Eye (tissue), 1 donor: Measurements from ENCODE around the gene UBR3.
"Not testable (repeated sequence)": the region's sequence is repeated elsewhere in the genome, so short reads cannot be mapped to it uniquely, and the experiment has no call there.

Experiments
- DNase-seq: peaks from one replicate; pipeline ENCODE4 v3.0.0-alpha.2; 2015

UBR3 gene

GRCh38 chr2:169871994-169872393, 44.7 kb downstream of the UBR3 start:
- DNase-seq = no peak

DNA sequence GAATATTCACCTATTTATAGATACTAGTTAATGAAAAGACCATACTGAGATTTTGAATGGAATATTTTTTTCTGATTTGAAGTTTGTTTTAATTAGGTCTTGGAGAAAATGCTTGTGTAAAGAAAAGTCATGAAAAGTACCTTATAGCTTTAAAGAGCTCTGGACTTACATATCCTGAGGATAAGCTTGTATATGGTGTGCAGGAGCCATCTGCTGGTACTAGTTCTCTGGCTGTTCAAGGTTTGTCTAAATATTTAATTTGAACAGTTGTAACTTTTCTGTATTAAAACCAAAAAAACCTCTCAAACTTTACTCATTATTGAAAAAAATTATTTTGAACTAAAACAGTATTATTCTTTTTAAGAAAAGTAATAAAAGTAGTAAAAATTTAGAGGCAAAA, 50.1 kb downstream of the UBR3 start:
- peak; percentile 6 for DNase-seq

- DNase-seq = no peak
These were observed 59.9 kb downstream of the UBR3 start for GRCh38 chr2:169887120-169887519.

- peak; percentile 9 for DNase-seq
These were observed 64.5 kb downstream of the UBR3 start for GRCh38 chr2:169891593-169892298.

DNA sequence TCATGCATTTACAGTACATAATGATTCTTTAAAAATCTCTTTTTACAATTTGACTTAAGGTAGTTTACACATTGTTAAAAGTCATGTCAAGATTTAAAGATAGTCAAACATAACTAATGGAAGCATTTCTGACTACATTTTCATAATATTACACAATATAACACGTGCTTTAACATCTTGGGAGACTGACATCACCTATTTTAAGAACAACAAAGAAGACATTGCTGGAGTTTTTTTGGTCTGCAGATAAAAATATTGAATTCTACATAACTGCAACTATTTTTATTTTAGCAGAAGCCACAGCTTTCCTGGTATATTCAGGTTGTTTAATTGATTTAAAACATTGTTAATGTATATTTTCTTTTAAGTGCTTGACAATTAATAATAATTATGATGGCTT, 65.7 kb downstream of the UBR3 start:
- DNase-seq = no peak

DNA sequence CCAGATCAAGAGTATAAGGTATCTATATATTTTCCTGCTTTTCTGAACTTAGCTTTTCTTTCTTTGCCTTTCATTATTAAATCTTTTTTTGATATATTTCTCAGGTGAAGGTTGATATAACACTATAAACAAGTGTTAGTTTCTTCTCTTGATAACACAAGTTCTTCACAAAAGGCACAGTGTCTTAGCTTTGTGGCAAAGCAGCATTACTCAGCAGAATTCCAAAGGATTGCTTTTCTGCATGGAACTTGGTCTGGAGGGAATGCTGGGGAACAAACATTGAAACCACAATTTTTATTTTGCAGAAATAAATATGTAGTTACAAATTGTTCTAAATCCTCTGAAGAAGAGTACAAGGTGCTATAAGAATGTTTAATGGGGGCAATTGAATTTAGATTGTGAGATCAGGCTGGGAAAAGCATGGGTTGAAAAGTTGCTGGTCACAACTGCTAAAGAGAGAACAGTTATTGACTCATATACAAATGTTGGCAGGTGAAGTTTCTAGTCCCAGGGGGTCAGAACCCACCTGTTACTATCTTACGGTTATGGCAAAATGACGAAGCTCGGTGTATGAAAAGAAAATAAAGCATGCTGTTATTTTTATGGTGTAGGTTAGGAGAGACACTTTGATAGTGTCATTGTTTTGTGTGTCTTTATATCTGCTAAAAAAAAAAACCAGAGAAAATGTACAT, 68.2 kb downstream of the UBR3 start:
- no peak for DNase-seq

GRCh38 chr2:169897834-169898233, 70.6 kb downstream of the UBR3 start:
- no peak for DNase-seq

DNA sequence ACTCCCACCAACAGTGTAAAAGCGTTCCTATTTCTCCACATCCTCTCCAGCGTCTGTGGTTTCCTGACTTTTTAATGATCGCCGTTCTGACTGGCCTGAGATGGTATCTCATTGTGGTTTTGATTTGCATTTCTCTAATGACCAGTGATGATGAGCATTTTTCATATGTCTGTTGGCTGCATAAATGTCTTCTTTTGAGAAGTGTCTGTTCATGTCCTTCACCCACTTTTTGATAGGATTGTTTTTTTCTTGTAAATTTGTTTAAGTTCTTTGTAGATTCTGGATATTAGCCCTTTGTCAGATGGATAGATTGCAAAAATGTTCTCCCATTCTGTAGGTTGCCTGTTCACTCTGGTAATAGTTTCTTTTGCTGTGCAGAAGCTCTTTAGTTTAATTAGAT, 72.8 kb downstream of the UBR3 start:
- DNase-seq = not testable (repeated sequence)

DNA sequence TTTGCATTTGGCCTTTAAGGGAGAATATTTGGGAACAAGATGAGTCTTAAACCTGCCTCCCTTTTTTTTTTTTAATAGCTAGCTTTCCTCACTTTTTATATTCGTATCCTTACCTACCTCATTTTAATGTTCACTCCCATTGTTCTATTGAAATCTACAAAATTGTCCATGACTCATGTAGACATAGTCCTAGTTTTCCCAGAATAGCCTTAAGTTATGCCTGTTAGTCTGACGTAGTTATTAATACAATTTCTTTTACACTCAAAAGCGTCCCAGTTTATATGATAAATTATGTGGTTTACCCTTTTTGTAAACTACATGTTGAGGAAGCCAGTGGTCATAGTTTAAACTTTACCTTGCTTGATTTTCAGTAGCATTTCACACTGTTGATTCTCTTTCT, 73.4 kb downstream of the UBR3 start:
- DNase-seq = no peak

GRCh38 chr2:169906731-169907130, 79.5 kb downstream of the UBR3 start:
- no peak for DNase-seq

- no peak for DNase-seq
These were observed 82.1 kb downstream of the UBR3 start for GRCh38 chr2:169909376-169909775.

DNA sequence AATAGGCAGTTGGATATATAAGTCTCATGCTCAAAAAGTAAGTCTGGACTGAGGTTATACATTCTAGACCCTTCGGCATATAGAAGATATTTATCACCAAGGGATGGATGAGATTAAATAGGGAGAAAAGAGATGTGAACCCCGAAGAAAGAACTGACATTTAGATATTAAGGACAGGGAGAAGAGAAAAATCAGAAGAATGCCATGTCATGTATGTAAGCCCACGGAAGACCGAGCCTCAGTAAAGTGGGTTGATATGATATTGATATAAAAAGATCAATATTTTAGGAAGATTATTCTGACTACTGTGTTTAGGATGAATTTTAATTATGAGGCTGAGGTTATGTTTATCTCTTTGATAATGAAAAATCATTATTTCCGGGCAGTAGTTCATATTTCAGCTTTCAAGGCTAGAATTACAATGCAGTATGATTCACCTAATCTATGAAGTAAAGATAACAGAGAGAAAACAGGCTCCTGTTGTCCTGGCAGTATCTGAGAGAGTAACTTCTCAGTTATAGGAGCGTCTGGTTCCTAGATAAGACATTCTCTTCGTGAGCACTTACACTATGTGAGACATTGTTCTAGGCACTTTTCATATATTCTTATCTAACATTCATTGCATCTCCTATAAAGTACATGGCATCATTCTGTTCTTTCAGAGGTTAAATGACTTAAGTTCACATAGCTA, 83.0 kb downstream of the UBR3 start:
- DNase-seq = no peak

- DNase-seq = no peak
These were observed 83.9 kb downstream of the UBR3 start for GRCh38 chr2:169911119-169911518.

DNA sequence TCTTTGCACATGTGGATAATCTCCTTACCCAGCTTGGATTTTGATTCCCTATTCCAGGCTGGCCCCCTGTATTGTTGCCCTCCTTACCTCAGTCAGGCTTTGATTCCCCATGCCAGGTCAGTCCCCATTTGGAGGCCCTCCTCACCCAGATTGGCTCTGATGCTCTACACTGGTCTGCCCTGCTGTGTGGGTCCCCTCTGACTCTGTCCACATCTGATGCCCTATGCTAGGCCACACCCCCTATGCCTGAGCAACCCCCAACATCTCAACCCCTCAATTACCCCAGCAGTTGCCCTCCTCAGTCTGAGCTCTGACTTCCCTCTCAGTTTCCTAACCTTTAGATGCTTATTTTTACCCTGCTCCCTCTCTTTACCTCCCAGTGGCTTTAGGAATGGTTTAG, 89.4 kb downstream of the UBR3 start:
- DNase-seq = no peak

DNA sequence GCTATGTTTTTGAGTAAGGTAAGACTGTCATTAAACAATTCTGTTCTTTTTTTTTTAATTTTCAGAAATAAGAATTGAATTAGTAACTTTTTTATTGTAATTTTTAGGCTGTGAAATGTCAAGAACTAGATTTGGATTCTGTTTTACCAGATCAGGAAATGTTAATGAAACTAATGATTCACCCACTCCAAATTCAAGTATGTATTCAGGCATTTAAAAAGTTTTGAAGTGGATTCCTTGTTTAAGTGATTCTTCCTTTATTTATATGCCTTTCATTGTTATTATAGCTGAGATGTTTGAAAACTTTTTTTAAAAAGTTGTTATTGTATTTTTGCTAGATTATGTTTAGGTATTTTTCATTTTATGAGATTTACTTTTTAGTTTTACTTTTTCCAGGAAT, 96.7 kb downstream of the UBR3 start:
- no peak for DNase-seq

DNA sequence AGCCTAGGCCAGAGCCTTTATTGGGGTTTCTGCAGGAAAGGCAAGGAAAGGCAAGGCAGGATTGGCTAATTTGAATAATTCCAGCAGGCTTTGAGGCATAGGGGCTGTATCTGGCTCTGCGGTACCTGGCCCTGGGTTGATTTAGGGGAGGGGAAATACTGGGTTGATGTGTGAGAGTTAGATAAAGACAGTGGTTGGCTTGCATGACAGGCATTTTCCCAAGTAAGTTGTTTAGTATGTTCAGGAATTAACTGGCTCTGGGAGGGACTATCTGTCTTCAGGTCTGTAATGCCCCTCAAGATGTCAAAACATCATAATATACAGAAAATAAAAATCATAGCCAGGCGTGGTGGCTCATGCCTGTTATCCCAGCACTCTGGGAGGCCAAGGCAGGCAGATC, 98.7 kb downstream of the UBR3 start:
- DNase-seq = no peak

- peak; percentile 74 for DNase-seq
These were observed 101.2 kb downstream of the UBR3 start for GRCh38 chr2:169928463-169928864.

DNA sequence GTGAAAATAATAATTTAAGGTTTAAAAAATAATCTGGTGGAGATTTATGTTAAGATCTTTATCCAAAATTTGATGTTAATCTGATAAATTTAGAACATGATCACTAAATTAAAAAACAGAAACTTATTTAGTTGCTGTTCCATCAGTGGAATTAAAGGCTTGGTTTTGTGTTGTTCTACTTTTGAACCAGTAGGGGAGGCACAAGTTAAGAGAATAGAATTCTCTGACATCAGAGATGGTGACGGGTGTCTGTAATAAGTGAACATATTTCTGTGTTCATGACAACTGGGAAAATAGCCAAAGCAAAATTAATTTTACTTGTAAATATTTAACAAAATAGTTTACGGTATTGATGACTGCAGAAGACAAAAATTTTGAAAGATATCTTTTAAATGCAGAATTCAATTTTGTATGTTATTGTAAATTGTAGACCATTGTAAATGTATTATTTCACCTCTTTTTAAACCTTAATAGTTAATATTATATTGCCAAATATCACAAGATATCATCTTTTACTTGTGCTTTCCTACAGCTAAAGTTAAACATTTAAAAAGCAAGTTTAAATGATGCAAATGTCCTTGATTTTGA, 106.0 kb downstream of the UBR3 start:
- DNase-seq = peak; percentile 49

DNA sequence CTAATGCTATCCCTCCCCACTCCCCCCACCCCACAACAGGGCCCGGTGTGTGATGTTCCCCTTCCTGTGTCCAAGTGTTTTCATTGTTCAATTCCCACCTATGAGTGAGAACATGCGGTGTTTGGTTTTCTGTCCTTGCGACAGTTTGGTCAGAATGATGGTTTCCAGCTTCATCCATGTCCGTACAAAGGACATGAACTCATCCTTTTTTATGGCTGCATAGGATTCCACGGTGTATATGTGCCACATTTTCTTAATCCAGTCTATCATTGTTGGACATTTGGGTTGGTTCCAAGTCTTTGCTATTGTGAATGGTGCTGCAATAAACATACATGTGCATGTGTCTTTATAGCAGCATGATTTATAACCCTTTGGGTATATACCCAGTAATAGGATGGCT, 109.4 kb downstream of the UBR3 start:
- not testable (repeated sequence) for DNase-seq

DNA sequence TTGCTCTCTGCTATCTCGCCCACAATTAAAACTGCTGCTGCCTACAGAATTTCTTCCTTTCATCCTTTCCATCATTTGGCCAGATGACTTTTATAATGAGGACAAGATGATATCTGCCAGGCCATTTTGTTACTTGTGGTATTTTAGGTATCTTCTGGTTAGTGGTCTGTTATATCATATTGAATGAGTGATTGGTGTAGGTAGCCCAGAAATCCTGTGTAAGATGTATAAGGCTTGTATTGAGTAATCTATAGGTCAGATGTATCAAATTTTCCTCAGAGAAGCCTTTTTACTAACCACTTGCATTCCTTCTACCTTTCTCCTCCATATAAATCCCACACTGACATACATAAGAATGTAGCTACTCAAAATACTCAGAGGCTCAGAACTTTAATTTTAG, 118.3 kb downstream of the UBR3 start:
- DNase-seq = no peak

DNA sequence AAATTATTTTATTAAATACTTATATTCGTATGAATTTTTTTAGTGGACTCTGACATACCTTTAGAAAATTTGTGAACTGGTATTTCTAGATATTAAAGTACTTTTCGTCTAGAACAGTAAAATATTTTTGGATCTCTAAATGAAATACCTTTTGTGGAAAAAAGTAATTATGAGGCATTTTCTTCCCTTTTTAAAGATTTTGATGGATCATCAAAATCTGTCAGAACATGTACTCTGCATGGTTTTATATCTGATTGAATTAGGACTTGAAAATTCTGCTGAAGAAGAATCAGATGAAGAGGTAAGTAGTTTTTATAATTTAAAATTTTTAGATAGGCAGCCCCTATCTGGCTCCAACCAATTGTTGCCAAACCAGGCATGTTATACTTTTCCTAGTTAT, 118.8 kb downstream of the UBR3 start:
- DNase-seq = no peak

GRCh38 chr2:169946546-169946945, 119.3 kb downstream of the UBR3 start:
- DNase-seq = no peak

DNA sequence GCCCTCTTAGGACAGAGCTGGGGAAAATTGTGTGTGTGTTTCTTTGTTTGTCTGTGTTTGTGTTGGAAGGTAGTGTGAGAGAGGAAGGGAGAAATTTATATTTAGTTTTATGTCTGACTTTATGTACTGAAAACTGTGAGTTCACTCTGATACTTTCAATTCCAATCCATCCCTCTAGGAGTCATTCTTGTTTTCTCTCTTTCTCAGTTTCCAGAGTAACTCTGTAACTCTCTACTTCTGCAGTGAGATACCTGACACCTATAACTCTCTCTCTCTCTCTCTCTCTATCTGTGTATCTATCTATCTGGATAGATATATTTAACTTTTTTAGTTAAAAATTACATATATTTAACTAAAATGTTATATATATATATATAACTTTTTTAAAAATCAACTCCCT, 128.7 kb downstream of the UBR3 start:
- DNase-seq = no peak

DNA sequence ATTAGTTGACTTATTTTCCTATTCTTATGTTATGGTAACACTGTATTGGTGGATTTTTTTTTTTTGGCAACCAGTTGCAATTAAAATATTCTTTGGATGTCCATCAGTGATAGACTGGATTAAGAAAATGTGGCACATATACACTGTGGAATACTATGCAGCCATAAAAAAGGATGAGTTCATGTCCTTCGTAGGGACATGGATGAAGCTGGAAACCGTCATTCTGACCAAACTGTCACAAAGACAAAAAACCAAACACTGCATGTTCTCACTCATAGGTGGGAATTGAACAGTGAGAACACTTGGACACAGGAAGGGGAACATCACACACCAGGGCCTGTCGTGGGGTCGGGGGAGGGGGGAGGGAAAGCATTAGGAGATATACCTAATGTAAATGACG, 130.0 kb downstream of the UBR3 start:
- DNase-seq = not testable (repeated sequence)
